ENCODE data around the gene HCFC1R1.

HCFC1R1 gene

GRCh38 chr16:3027983-3028715 is 4.4 kb upstream of the HCFC1R1 start:
- H3K4me3 ChIP-seq (ENCODE audit: low read depth, low read length): no peak overlapping the region
- no peak for TF ChIP-seq POLR2A (IDR thresholded peaks at IDR 0.05; ENCODE audit: extremely low read depth, insufficient read length)
- no peak for TF ChIP-seq MYC (IDR thresholded peaks at IDR 0.05; ENCODE audit: low read depth, low read length)
- TF ChIP-seq MAX (IDR thresholded peaks at IDR 0.05; ENCODE audit: low read depth, low read length): peak; percentile 43; the same call in 1 of the 2 replicates
- TF ChIP-seq, protein P1, sequence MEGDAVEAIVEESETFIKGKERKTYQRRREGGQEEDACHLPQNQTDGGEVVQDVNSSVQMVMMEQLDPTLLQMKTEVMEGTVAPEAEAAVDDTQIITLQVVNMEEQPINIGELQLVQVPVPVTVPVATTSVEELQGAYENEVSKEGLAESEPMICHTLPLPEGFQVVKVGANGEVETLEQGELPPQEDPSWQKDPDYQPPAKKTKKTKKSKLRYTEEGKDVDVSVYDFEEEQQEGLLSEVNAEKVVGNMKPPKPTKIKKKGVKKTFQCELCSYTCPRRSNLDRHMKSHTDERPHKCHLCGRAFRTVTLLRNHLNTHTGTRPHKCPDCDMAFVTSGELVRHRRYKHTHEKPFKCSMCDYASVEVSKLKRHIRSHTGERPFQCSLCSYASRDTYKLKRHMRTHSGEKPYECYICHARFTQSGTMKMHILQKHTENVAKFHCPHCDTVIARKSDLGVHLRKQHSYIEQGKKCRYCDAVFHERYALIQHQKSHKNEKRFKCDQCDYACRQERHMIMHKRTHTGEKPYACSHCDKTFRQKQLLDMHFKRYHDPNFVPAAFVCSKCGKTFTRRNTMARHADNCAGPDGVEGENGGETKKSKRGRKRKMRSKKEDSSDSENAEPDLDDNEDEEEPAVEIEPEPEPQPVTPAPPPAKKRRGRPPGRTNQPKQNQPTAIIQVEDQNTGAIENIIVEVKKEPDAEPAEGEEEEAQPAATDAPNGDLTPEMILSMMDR (IDR thresholded peaks at IDR 0.05; ENCODE audit: low read depth, low read length): peak; percentile 68
- DNase-seq (ENCODE audit: low read depth): peak; percentile 86

GRCh38 chr16:3027489-3027795 is 3.7 kb upstream of the HCFC1R1 start:
- H3K4me3 ChIP-seq (ENCODE audit: low read depth, low read length): no peak overlapping the region
- TF ChIP-seq MAX (IDR thresholded peaks at IDR 0.05; ENCODE audit: low read depth, low read length) (no peak), MYC (IDR thresholded peaks at IDR 0.05; ENCODE audit: low read depth, low read length) (no peak), POLR2A (IDR thresholded peaks at IDR 0.05; ENCODE audit: extremely low read depth, insufficient read length) (no peak)
- TF ChIP-seq, protein P1 (IDR thresholded peaks at IDR 0.05; ENCODE audit: low read depth, low read length): no peak
- no peak for DNase-seq (ENCODE audit: low read depth)

DNA sequence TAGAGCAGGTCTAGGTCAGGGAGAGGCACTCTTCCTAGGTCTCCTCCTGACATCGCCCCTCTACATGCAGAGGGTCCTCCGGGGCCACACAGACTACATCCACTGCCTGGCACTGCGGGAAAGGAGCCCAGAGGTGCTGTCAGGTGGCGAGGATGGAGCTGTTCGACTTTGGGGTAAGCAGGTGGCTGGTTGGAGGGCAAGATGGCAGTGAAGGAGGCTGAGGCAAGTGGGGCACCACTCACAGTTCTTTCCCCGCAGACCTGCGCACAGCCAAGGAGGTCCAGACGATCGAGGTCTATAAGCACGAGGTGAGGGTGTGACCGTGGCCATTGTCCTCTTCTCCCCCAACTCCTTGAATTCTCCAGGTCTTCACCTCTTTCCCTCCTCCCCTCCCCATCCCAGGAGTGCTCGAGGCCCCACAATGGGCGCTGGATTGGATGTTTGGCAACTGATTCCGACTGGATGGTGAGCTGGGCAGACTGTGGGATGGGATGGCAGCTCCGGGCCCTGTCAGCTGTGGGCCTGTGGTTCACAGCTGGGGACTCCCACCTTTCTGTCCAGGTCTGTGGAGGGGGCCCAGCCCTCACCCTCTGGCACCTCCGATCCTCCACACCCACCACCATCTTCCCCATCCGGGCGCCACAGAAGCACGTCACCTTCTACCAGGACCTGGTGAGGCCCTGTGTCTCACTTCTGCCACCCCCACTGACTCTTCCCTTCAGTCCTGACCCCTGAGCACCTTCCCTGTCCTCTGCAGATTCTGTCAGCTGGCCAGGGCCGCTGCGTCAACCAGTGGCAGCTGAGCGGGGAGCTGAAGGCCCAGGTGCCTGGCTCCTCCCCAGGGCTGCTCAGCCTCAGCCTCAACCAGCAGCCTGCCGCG is 3.1 kb upstream of the HCFC1R1 start:
- DNase-seq (ENCODE audit: low read depth): no peak
- no peak overlapping the region for H3K4me3 ChIP-seq (ENCODE audit: low read depth, low read length)
- TF ChIP-seq MAX (IDR thresholded peaks at IDR 0.05; ENCODE audit: low read depth, low read length): no peak
- TF ChIP-seq, protein P1 (IDR thresholded peaks at IDR 0.05; ENCODE audit: low read depth, low read length): no peak
- no peak for TF ChIP-seq MYC (IDR thresholded peaks at IDR 0.05; ENCODE audit: low read depth, low read length)
- TF ChIP-seq POLR2A (IDR thresholded peaks at IDR 0.05; ENCODE audit: extremely low read depth, insufficient read length): no peak

- TF ChIP-seq, protein P1 (IDR thresholded peaks at IDR 0.05; ENCODE audit: low read depth, low read length): no peak
- TF ChIP-seq MAX (IDR thresholded peaks at IDR 0.05; ENCODE audit: low read depth, low read length) (no peak), MYC (IDR thresholded peaks at IDR 0.05; ENCODE audit: low read depth, low read length) (no peak), POLR2A (IDR thresholded peaks at IDR 0.05; ENCODE audit: extremely low read depth, insufficient read length) (no peak)
- no peak overlapping the region for H3K4me3 ChIP-seq (ENCODE audit: low read depth, low read length)
These were observed 2.2 kb upstream of the HCFC1R1 start for GRCh38 chr16:3026003-3026378.

GRCh38 chr16:3025032-3026002 is 1.6 kb upstream of the HCFC1R1 start:
- peak overlapping the region; percentile 71 for H3K4me3 ChIP-seq (ENCODE audit: low read depth, low read length)
- no peak for DNase-seq (ENCODE audit: low read depth)
- TF ChIP-seq MAX (IDR thresholded peaks at IDR 0.05; ENCODE audit: low read depth, low read length) (no peak), POLR2A (IDR thresholded peaks at IDR 0.05; ENCODE audit: extremely low read depth, insufficient read length) (no peak), MYC (IDR thresholded peaks at IDR 0.05; ENCODE audit: low read depth, low read length) (no peak)
- TF ChIP-seq, protein P1 (IDR thresholded peaks at IDR 0.05; ENCODE audit: low read depth, low read length): no peak

More at GRCh38 chr16:3026003-3026378, 2.2 kb upstream of the HCFC1R1 start:
- DNase-seq (ENCODE audit: low read depth): no peak

Measured in NB4 (cell line).